HS-5 (cell line): Measurements from ENCODE around the gene PLD3.

Experiments used
- DNase-seq: peaks from one replicate; pipeline ENCODE4 v3.0.0-alpha.2; 2012; ENCODE audit warnings: low read depth

The PLD3 gene

GRCh38 chr19:40348125-40348913 is at the start of gene PLD3, which contains the start of gene C19orf47:
TSS of gene PLD3 (plus strand) at chr19:40348695. CDS start at chr19:40366484, 17,789 bp downstream.
TSS of gene C19orf47 (minus strand) at chr19:40348397. CDS start at chr19:40341857, 6,540 bp downstream.
- DNase-seq: peak; percentile 89

- no peak for DNase-seq
Observed at GRCh38 chr19:40300668-40301067, 47.8 kb upstream of the PLD3 start.

- no peak for DNase-seq
Observed at GRCh38 chr19:40302224-40303011, 46.1 kb upstream of the PLD3 start.

GRCh38 chr19:40303765-40304164 is 44.7 kb upstream of the PLD3 start:
- no peak for DNase-seq

- DNase-seq: no peak
Observed at GRCh38 chr19:40304306-40304705, 44.2 kb upstream of the PLD3 start.

- peak; percentile 49 for DNase-seq
Observed at GRCh38 chr19:40305403-40305802, 43.1 kb upstream of the PLD3 start.

GRCh38 chr19:40309666-40310065 is 38.8 kb upstream of the PLD3 start:
- DNase-seq: no peak

- DNase-seq: no peak
Observed at GRCh38 chr19:40312533-40312932, 36.0 kb upstream of the PLD3 start.

- DNase-seq: no peak
Observed at GRCh38 chr19:40313229-40313983, 35.1 kb upstream of the PLD3 start.

GRCh38 chr19:40314656-40315055 is 33.8 kb upstream of the PLD3 start:
- no peak for DNase-seq

GRCh38 chr19:40315812-40316470 is 32.6 kb upstream of the PLD3 start:
- no peak for DNase-seq

- no peak for DNase-seq
Observed at GRCh38 chr19:40317338-40317737, 31.2 kb upstream of the PLD3 start.

- DNase-seq: no peak
Observed at GRCh38 chr19:40320558-40320935, 27.9 kb upstream of the PLD3 start.

GRCh38 chr19:40321076-40321475 is 27.4 kb upstream of the PLD3 start:
- DNase-seq: no peak

GRCh38 chr19:40321566-40322270 is 26.8 kb upstream of the PLD3 start:
- no peak for DNase-seq

GRCh38 chr19:40322271-40322610 is 26.3 kb upstream of the PLD3 start:
- DNase-seq: no peak

- no peak for DNase-seq
Observed at GRCh38 chr19:40322951-40323615, 25.4 kb upstream of the PLD3 start.

- DNase-seq: no peak
Observed at GRCh38 chr19:40323705-40324104, 24.8 kb upstream of the PLD3 start.

GRCh38 chr19:40326201-40326600 is 22.3 kb upstream of the PLD3 start:
- DNase-seq: no peak

- DNase-seq: no peak
Observed at GRCh38 chr19:40331052-40331451, 17.4 kb upstream of the PLD3 start.

- DNase-seq: no peak
Observed at GRCh38 chr19:40332669-40333068, 15.8 kb upstream of the PLD3 start.
